IPS-18c (cell line): Measurements from ENCODE around the gene PSAPL1.

Source experiments
- H3K4me3 ChIP-seq: 2 replicates; pipeline ENCODE4 v1.7.0; 2013; ENCODE audit warnings: low read depth, mild to moderate bottlenecking, low read length, moderate library complexity; ENCODE audit not compliant: insufficient read depth
- H3K9me3 ChIP-seq: one replicate; pipeline ENCODE4 v1.6.1; 2013; ENCODE audit warnings: mild to moderate bottlenecking, low read length, moderate library complexity; ENCODE audit not compliant: control insufficient read depth, insufficient read depth

The PSAPL1 gene

GRCh38 chr4:7381890-7382633 lies 52.7 kb downstream of the PSAPL1 start:
- Histone ChIP-seq H3K4me3 (no peak overlapping the region; the same call in 1 of the 2 replicates), H3K9me3 (no peaks in the 10 kb centered on the region)

- no peak overlapping the region; the same call in 1 of the 2 replicates for H3K4me3 ChIP-seq
- H3K9me3 ChIP-seq: no peaks in the 10 kb centered on the region
Observed at GRCh38 chr4:7381221-7381889, 53.4 kb downstream of the PSAPL1 start.
